HL-60 (cell line): ENCODE data around the gene PDE4B.

Experiments
- GABPA ChIP-seq: IDR thresholded peaks from 2 replicates; pipeline ENCODE4 v1.6.1; 2012; ENCODE audit warnings: low read depth
- POLR2AphosphoS5 ChIP-seq: IDR thresholded peaks from 2 replicates; pipeline ENCODE4 v1.6.1; 2012; ENCODE audit warnings: low read depth
- TF ChIP-seq, protein P1 (sequence below): IDR thresholded peaks from one replicate; pipeline ENCODE4 v1.5.1; 2011; ENCODE audit warnings: low read length, control low read depth, inconsistent platforms; ENCODE audit not compliant: insufficient read depth
- TF ChIP-seq, protein P2 (sequence below): IDR thresholded peaks from 2 replicates; pipeline ENCODE4 v1.6.1; 2012; ENCODE audit warnings: low read depth; ENCODE audit not compliant: insufficient replicate concordance

DNA sequence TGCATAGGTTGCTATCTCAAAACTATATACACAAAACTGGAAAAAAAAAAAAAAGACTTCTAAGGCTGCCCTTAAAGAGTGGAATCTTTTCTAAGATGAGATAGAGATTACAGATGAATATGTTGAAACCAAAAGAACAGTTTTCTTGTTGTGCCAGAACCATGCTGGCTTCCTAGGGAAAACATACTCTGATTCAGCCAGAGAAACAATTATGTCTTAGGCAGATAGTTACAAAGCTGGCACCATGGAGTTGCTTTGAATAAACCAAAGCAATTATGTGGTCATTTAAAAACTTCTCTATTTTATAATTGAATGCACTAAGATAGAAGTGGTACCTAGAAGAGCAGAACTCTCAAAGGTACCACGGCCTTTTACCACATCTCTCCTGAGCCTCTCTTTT is 341.3 kb downstream of the PDE4B start:
- TF ChIP-seq, protein P1, sequence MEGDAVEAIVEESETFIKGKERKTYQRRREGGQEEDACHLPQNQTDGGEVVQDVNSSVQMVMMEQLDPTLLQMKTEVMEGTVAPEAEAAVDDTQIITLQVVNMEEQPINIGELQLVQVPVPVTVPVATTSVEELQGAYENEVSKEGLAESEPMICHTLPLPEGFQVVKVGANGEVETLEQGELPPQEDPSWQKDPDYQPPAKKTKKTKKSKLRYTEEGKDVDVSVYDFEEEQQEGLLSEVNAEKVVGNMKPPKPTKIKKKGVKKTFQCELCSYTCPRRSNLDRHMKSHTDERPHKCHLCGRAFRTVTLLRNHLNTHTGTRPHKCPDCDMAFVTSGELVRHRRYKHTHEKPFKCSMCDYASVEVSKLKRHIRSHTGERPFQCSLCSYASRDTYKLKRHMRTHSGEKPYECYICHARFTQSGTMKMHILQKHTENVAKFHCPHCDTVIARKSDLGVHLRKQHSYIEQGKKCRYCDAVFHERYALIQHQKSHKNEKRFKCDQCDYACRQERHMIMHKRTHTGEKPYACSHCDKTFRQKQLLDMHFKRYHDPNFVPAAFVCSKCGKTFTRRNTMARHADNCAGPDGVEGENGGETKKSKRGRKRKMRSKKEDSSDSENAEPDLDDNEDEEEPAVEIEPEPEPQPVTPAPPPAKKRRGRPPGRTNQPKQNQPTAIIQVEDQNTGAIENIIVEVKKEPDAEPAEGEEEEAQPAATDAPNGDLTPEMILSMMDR, result no peak
- TF ChIP-seq GABPA, result no peak
- TF ChIP-seq POLR2AphosphoS5, result no peak
- TF ChIP-seq, protein P2, sequence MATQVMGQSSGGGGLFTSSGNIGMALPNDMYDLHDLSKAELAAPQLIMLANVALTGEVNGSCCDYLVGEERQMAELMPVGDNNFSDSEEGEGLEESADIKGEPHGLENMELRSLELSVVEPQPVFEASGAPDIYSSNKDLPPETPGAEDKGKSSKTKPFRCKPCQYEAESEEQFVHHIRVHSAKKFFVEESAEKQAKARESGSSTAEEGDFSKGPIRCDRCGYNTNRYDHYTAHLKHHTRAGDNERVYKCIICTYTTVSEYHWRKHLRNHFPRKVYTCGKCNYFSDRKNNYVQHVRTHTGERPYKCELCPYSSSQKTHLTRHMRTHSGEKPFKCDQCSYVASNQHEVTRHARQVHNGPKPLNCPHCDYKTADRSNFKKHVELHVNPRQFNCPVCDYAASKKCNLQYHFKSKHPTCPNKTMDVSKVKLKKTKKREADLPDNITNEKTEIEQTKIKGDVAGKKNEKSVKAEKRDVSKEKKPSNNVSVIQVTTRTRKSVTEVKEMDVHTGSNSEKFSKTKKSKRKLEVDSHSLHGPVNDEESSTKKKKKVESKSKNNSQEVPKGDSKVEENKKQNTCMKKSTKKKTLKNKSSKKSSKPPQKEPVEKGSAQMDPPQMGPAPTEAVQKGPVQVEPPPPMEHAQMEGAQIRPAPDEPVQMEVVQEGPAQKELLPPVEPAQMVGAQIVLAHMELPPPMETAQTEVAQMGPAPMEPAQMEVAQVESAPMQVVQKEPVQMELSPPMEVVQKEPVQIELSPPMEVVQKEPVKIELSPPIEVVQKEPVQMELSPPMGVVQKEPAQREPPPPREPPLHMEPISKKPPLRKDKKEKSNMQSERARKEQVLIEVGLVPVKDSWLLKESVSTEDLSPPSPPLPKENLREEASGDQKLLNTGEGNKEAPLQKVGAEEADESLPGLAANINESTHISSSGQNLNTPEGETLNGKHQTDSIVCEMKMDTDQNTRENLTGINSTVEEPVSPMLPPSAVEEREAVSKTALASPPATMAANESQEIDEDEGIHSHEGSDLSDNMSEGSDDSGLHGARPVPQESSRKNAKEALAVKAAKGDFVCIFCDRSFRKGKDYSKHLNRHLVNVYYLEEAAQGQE, result no peak
